GM19240 (cell line): ENCODE measurements around the gene ITCH.
"Not testable (repeated sequence)": the region's sequence is repeated elsewhere in the genome, so short reads cannot be mapped to it uniquely, and the experiment has no call there.

Experiments used
- DNase-seq: peaks from one replicate; pipeline ENCODE4 v3.0.0; 2011; ENCODE audit warnings: low spot score; ENCODE audit not compliant: insufficient read length

Gene ITCH

GRCh38 chr20:34500823-34501222 lies 137.8 kb downstream of the ITCH start:
- DNase-seq: no peak

- DNase-seq: no peak
These were observed 143.4 kb downstream of the ITCH start for GRCh38 chr20:34506480-34506879.

GRCh38 chr20:34507702-34508413 lies 144.8 kb downstream of the ITCH start:
- no peak for DNase-seq

- no peak for DNase-seq
These were observed 147.5 kb downstream of the ITCH start for GRCh38 chr20:34510575-34510974.

- no peak for DNase-seq
These were observed 148.8 kb downstream of the ITCH start for GRCh38 chr20:34511891-34512265.

GRCh38 chr20:34512266-34512954 lies 149.3 kb downstream of the ITCH start:
- DNase-seq: no peak

GRCh38 chr20:34512955-34513419 lies 149.9 kb downstream of the ITCH start:
- DNase-seq: no peak

- not testable (repeated sequence) for DNase-seq
These were observed 151.0 kb downstream of the ITCH start for GRCh38 chr20:34514034-34514433.

- no peak for DNase-seq
These were observed 151.9 kb downstream of the ITCH start for GRCh38 chr20:34514897-34515483.

GRCh38 chr20:34515484-34516246 lies 152.6 kb downstream of the ITCH start:
- DNase-seq: no peak

- DNase-seq: peak; percentile 63
These were observed 153.4 kb downstream of the ITCH start, which contains the start of gene DYNLRB1 for GRCh38 chr20:34516247-34517113. TSS of gene DYNLRB1 (plus strand) at chr20:34516422. CDS start at chr20:34516459, 37 bp downstream.

GRCh38 chr20:34517114-34517505 lies 154.0 kb downstream of the ITCH start:
- DNase-seq: no peak

- not testable (repeated sequence) for DNase-seq
These were observed 155.8 kb downstream of the ITCH start for GRCh38 chr20:34518863-34519262.

- not testable (repeated sequence) for DNase-seq
These were observed 156.8 kb downstream of the ITCH start for GRCh38 chr20:34519841-34520240.

GRCh38 chr20:34522969-34523871 lies 160.1 kb downstream of the ITCH start:
- DNase-seq: no peak

GRCh38 chr20:34524426-34524825 lies 161.4 kb downstream of the ITCH start:
- DNase-seq: no peak

- no peak for DNase-seq
These were observed 162.3 kb downstream of the ITCH start for GRCh38 chr20:34525342-34525708.

GRCh38 chr20:34525709-34526416 lies 162.8 kb downstream of the ITCH start:
- no peak for DNase-seq

GRCh38 chr20:34526466-34526865 lies 163.4 kb downstream of the ITCH start:
- DNase-seq: no peak
